ENCODE data around the gene GLIS1. TPM values are rescaled to one million over a fixed set of nuclear protein-coding genes. Genes with fewer than 3 reads are reported as not detected.

The GLIS1 gene
- total and polyA plus RNA-seq, 2 of the 8 experiments (the other 6 are each of a cell fraction or from before 2014, with no cell fraction given) = 0.15 to 0.22 TPM

DNA sequence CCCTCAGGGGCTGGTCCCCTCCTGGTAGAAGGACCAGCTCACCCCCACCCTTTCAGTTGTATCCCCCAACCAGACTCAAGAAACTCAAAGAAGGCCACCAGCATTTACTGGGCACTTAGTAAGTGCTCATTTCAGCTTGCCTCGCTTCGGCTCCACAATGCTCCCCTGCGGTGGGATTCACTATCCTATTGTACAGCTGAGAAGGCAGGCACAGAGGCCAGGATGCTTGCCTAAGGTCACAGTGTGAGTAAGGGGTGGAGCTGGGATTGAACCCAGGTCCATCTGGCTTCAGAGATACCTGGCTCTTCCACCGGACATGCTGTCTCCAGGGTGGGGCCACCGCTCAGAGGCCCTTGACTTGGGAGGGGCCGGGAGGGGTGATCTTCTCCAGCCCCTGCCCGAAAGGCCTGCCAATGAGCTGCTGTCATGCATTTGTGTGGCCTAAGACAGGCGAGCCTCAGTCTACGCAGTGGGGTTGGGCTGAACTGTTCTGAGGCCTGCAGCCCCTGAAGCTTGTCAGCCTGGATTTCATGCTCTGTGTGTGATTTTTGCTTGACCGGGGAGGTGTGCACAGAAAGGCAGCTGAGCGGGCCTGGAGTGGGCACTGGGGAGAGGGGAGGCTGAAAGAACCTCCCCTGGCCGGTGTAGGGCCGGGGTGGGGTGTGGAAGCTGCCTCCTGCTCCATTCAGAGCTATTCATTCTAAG lies 231.7 kb downstream of the GLIS1 start (continued):
- TF ChIP-seq SP2 (IDR thresholded peaks at IDR 0.05; ENCODE audit: low read length) (no peak), KDM5A (IDR thresholded peaks at IDR 0.05; ENCODE audit: low read length) (no peak), ZNF274 (IDR thresholded peaks at IDR 0.05; ENCODE audit: borderline replicate concordance, extremely low read depth, low read length) (no peak), EGR1 (IDR thresholded peaks at IDR 0.05; ENCODE audit: borderline replicate concordance, low read depth, low read length) (no peak), CREB1 (IDR thresholded peaks at IDR 0.05) (no peak)

Measured in H1 (cell line).